Pancreas (tissue), 10 donors: ENCODE data around the gene RSU1. TPM values are rescaled to one million over a fixed set of nuclear protein-coding genes. Genes with fewer than 3 reads are reported as not detected.

Source experiments
- ATAC-seq, 4 donors: fragments of 200-7000 bp; cut with Tn5 transposase; one replicate each; pipeline versions ENCODE4 v1.8.0 to v1.9.1; 2020; ENCODE audit warnings: mild to moderate bottlenecking in 4 of 4, moderate library complexity in 4 of 4
- DNase-seq, 6 donors: peaks; one replicate each; pipeline ENCODE4 v3.0.0-alpha.2; 2020
- FAIRE-seq: peaks from 2 replicates; lab custom pipeline; 2012; peaks lifted over from hg19 to GRCh38; lab: Jason Lieb, UNC
- H3K27ac ChIP-seq, 4 donors: fragments of 200-600 bp; sonication (generic); 1 replicate in 3 of 4; 2 replicates in 1 of 4; pipeline versions ENCODE4 v1.5.0 to v1.8.0; 2020
- H3K27me3 ChIP-seq, 4 donors: fragments of 200-600 bp; one replicate each; pipeline ENCODE4 v1.8.0; 2021
- H3K36me3 ChIP-seq, 3 donors: fragments of 200-600 bp; sonication (generic) in 1 of 3; one replicate each; pipeline versions ENCODE4 v1.5.0 to v1.8.0; 2020 to 2021
- H3K4me1 ChIP-seq, 3 donors: fragments of 200-600 bp; one replicate each; pipeline ENCODE4 v1.8.0; 2021
- H3K4me3 ChIP-seq, 4 donors: fragments of 200-600 bp; sonication (generic) in 2 of 4; one replicate each; pipeline versions ENCODE4 v1.5.0 to v1.8.0; 2020 to 2021
- H3K9me3 ChIP-seq, 4 donors: fragments of 200-600 bp; one replicate each; pipeline ENCODE4 v1.8.0; 2021
- CTCF ChIP-seq, 4 donors: fragments of 200-600 bp; sonication (generic) in 3 of 4; IDR thresholded peaks; one replicate each; pipeline versions ENCODE4 v1.5.0 to v1.8.0; 2021; ENCODE audit warnings: antibody characterized with exemption in 4 of 4
- WGBS, 2 donors: extraction: QIAGEN DNeasy Blood & Tissue Kit; methylation state at CpG; one replicate each; pipeline ENCODE4 v1.1.7; 2013; 5-methylcytosine and 5-hydroxymethylcytosine counted together
- intact Hi-C, 3 donors: fragments of 100-400 bp; cut with DNase I; formaldehyde crosslinking; loops; one replicate each; pipeline versions ENCODE4 v1.11.1 to v1.14.2; 2022
- polyA plus RNA-seq, 2 donors: library from polyadenylated mRNA; stranded (reverse); fragments of 200-250 nt; gene quantifications; one replicate each; pipeline ENCODE4 v1.2.3, GENCODE V29; 2013
- total RNA-seq, 6 donors: library from RNA; stranded (reverse); fragmentation: NEBNext Ultra II Directional in 4 of 6; extraction: Animal tissue kit (Norgen Biotek cat#: 25700) in 4 of 6; gene quantifications; one replicate each; pipeline versions ENCODE4 v1.2.1 to v1.2.4, GENCODE V29; 2021 to 2023
- donor health status: healthy with polysubstance abuse.
- donor health status: DM: no; HTN: no; CAD: no; lungs with moderate emphysema.
- donor health status: DM: no; HTN: no; CAD: no.
- donor health status: control.
- donor health status: control.
- donor health status: Bipolar disorder and iron deficiency.
- donor health status: DM: yes; HTN: yes; CAD: no.
- donor health status: DM: no; HTN: no; CAD: no.
- donor health status: DM: no; HTN: no; CAD: no.
- donor health status: DM: yes; HTN: yes; CAD: no.

The RSU1 gene
- total and polyA plus RNA-seq, 8 donors = 14.7 to 42.3 (median 29.6) TPM

- no peaks in the 10 kb centered on the region for H3K36me3 ChIP-seq
- no peak for TF ChIP-seq CTCF (IDR thresholded peaks at IDR 0.05)
- DNase-seq (no peak), FAIRE-seq (no peak), ATAC-seq (peak in 1 of 4 donors; percentile 43)
- H3K9me3 ChIP-seq = no peaks in the 10 kb centered on the region
- no peaks in the 10 kb centered on the region for H3K27me3 ChIP-seq
- no peak overlapping the region for H3K27ac ChIP-seq
- H3K4me3 ChIP-seq = no peak overlapping the region
- 34 to 39% methylated on average over 2 of the region's 2 CpGs for WGBS, 2 donors
- H3K4me1 ChIP-seq = peaks cover 0 to 15% (median 0%) of the 10 kb centered on the region in 3 donors
- intact Hi-C loops = no loop called here
Measured at GRCh38 chr10:16640153-16640552, 177.1 kb downstream of the RSU1 start.

- Histone ChIP-seq H3K9me3 (no peaks in the 10 kb centered on the region), H3K4me1 (peaks cover 0 to 15% (median 0%) of the 10 kb centered on the region in 3 donors), H3K36me3 (no peaks in the 10 kb centered on the region), H3K27ac (no peak overlapping the region), H3K4me3 (no peak overlapping the region), H3K27me3 (no peaks in the 10 kb centered on the region)
- peak in 3 of 4 donors; percentile 35 to 79 (median 53) for ATAC-seq
- no peak for TF ChIP-seq CTCF (IDR thresholded peaks at IDR 0.05)
- intact Hi-C loops = no loop called here
- WGBS, 2 donors = 22 to 27% methylated on average over 4 of the region's 4 CpGs
- no peak for DNase-seq
- FAIRE-seq = no peak
Measured at GRCh38 chr10:16639471-16639870, 177.8 kb downstream of the RSU1 start.

- Histone ChIP-seq H3K4me3 (no peak overlapping the region), H3K36me3 (no peaks in the 10 kb centered on the region), H3K27ac (no peak overlapping the region), H3K4me1 (peaks cover 0 to 4% (median 0%) of the 10 kb centered on the region in 3 donors), H3K27me3 (no peaks in the 10 kb centered on the region), H3K9me3 (no peaks in the 10 kb centered on the region)
- no peak for FAIRE-seq
- ATAC-seq = no peak
- no peak for DNase-seq
- WGBS, 2 donors = 95 to 97% methylated on average over 5 of the region's 5 CpGs
- intact Hi-C loops = no loop called here
- no peak for TF ChIP-seq CTCF (IDR thresholded peaks at IDR 0.05)
Measured at GRCh38 chr10:16632996-16633395, 184.2 kb downstream of the RSU1 start.

GRCh38 chr10:16626697-16627096 is 190.5 kb downstream of the RSU1 start:
- Histone ChIP-seq H3K4me1 (peaks cover 0 to 4% (median 0%) of the 10 kb centered on the region in 3 donors), H3K9me3 (no peaks in the 10 kb centered on the region), H3K4me3 (no peak overlapping the region), H3K27me3 (no peaks in the 10 kb centered on the region), H3K36me3 (no peaks in the 10 kb centered on the region), H3K27ac (no peak overlapping the region)
- WGBS, 2 donors = 90 to 93% methylated on average over 5 of the region's 5 CpGs
- intact Hi-C loops = no loop called here
- no peak for DNase-seq
- FAIRE-seq = no peak
- ATAC-seq = no peak
- TF ChIP-seq CTCF (IDR thresholded peaks at IDR 0.05) = no peak

GRCh38 chr10:16612981-16613355 is 204.3 kb downstream of the RSU1 start:
- Histone ChIP-seq H3K27me3 (no peaks in the 10 kb centered on the region), H3K27ac (no peak overlapping the region), H3K4me3 (no peak overlapping the region), H3K36me3 (no peaks in the 10 kb centered on the region), H3K4me1 (no peaks in the 10 kb centered on the region), H3K9me3 (no peaks in the 10 kb centered on the region)
- intact Hi-C loops = no loop called here
- no peak for TF ChIP-seq CTCF (IDR thresholded peaks at IDR 0.05)
- DNase-seq (no peak), FAIRE-seq (no peak), ATAC-seq (no peak)
- 87 to 88% methylated on average over 2 of the region's 2 CpGs for WGBS, 2 donors
